CD4-positive, CD25-positive, alpha-beta regulatory T cell (primary cell): ENCODE results near the gene RTP5. TPM values are rescaled to one million over a fixed set of nuclear protein-coding genes. Genes with fewer than 3 reads are reported as not detected.
A peak's percentile ranks its signal among the peaks of the same experiment; 100 is the strongest.

Experiments used
- ATAC-seq, 2 donors: fragments of 150-1000 bp; cut with Tn5 transposase; one replicate each; pipeline ENCODE4 v1.10.0; 2021; ENCODE audit warnings: low read depth in 2 of 2, moderate number of reproducible peaks in 2 of 2, moderate library complexity in 1 of 2
- DNase-seq, 3 donors: peaks; one replicate each; pipeline versions ENCODE4 v3.0.0 to v3.0.0-alpha.2; 2012 to 2022; ENCODE audit warnings: mixed read lengths in 1 of 3
- H3K27ac ChIP-seq: one replicate; pipeline ENCODE4 v1.7.0; 2013; ENCODE audit warnings: mild to moderate bottlenecking, low read length; ENCODE audit not compliant: insufficient read depth, poor library complexity, severe bottlenecking
- H3K27me3 ChIP-seq: one replicate; pipeline ENCODE4 v1.7.0; 2013; ENCODE audit warnings: low read length; ENCODE audit not compliant: control insufficient read depth, insufficient read depth
- H3K36me3 ChIP-seq: one replicate; pipeline ENCODE4 v1.7.0; 2013; ENCODE audit warnings: mild to moderate bottlenecking, low read length, moderate library complexity; ENCODE audit not compliant: control insufficient read depth, insufficient read depth
- H3K4me1 ChIP-seq: 2 replicates; pipeline ENCODE4 v1.7.0; 2013; ENCODE audit warnings: mild to moderate bottlenecking, low read length; ENCODE audit not compliant: insufficient read depth, control insufficient read depth, poor library complexity, severe bottlenecking
- H3K4me3 ChIP-seq: one replicate; pipeline ENCODE4 v1.7.0; 2013; ENCODE audit warnings: low read depth, mild to moderate bottlenecking, low read length, moderate library complexity
- H3K9me3 ChIP-seq, 2 experiments: 1 replicate in 1 of 2; 2 replicates in 1 of 2; pipeline ENCODE4 v1.7.0; 2013; ENCODE audit warnings: low read length in 2 of 2, mild to moderate bottlenecking in 1 of 2, moderate library complexity in 1 of 2; ENCODE audit not compliant: control insufficient read depth in 2 of 2
- H3K27ac Mint-ChIP-seq, 3 donors: one replicate each; pipeline ENCODE4 v1.8.0; 2020 to 2022; ENCODE audit warnings: mild to moderate bottlenecking in 3 of 3, mixed read lengths in 3 of 3, moderate library complexity in 2 of 3
- H3K27me3 Mint-ChIP-seq: one replicate; pipeline ENCODE4 v1.8.0; 2022; ENCODE audit warnings: mild to moderate bottlenecking, mixed read lengths
- H3K36me3 Mint-ChIP-seq: one replicate; pipeline ENCODE4 v1.8.0; 2020; ENCODE audit warnings: mixed read lengths
- H3K4me1 Mint-ChIP-seq, 4 donors: one replicate each; pipeline ENCODE4 v1.8.0; 2020 to 2022; ENCODE audit warnings: mixed read lengths in 4 of 4, mild to moderate bottlenecking in 1 of 4
- H3K4me3 Mint-ChIP-seq, 4 donors: one replicate each; pipeline ENCODE4 v1.8.0; 2020 to 2022; ENCODE audit warnings: mild to moderate bottlenecking in 4 of 4, mixed read lengths in 4 of 4, moderate library complexity in 3 of 4
- H3K9me3 Mint-ChIP-seq, 7 donors: one replicate each; pipeline ENCODE4 v1.8.0; 2020 to 2022; ENCODE audit warnings: mixed read lengths in 7 of 7, mild to moderate bottlenecking in 3 of 7, moderate library complexity in 2 of 7
- polyA plus RNA-seq, 4 donors: library from polyadenylated mRNA; unstranded; fragments of 300-500 nt; fragmentation: Illumina TruSeq; gene quantifications; one replicate each; pipeline ENCODE4 v1.2.3, GENCODE V29; 2021
- total RNA-seq: library from RNA; stranded (reverse); gene quantifications from one replicate; pipeline ENCODE4 v1.2.3, GENCODE V29; 2022

RTP5 gene
- total and polyA plus RNA-seq, 5 donors from 2014 or later: 0.44 TPM; not detected in 4

- ATAC-seq (no peak), DNase-seq (no peak)
- no peaks in the 10 kb centered on the region for H3K36me3 ChIP-seq
- H3K9me3 Mint-ChIP-seq: peaks cover 0 to 2% (median 0%) of the 10 kb centered on the region in 7 donors
- peak overlapping the region; percentile 49 for H3K27ac ChIP-seq
- H3K4me1 Mint-ChIP-seq: peaks cover 3 to 40% (median 21%) of the 10 kb centered on the region in 4 donors
- no peaks in the 10 kb centered on the region for H3K27me3 Mint-ChIP-seq
- peak overlapping the region; percentile 85 to 95 (median 92) for H3K4me3 Mint-ChIP-seq
- peak overlapping the region in 2 of 3 donors; percentile 73 to 85 for H3K27ac Mint-ChIP-seq
- H3K4me1 ChIP-seq: peaks cover 44% of the 10 kb centered on the region
- H3K4me3 ChIP-seq: peak overlapping the region; percentile 59
- H3K9me3 ChIP-seq: no peaks in the 10 kb centered on the region
- no peaks in the 10 kb centered on the region for H3K36me3 Mint-ChIP-seq
- H3K27me3 ChIP-seq: no peaks in the 10 kb centered on the region
Observed at GRCh38 chr2:241857572-241858121, 11.9 kb upstream of the RTP5 start.

DNA sequence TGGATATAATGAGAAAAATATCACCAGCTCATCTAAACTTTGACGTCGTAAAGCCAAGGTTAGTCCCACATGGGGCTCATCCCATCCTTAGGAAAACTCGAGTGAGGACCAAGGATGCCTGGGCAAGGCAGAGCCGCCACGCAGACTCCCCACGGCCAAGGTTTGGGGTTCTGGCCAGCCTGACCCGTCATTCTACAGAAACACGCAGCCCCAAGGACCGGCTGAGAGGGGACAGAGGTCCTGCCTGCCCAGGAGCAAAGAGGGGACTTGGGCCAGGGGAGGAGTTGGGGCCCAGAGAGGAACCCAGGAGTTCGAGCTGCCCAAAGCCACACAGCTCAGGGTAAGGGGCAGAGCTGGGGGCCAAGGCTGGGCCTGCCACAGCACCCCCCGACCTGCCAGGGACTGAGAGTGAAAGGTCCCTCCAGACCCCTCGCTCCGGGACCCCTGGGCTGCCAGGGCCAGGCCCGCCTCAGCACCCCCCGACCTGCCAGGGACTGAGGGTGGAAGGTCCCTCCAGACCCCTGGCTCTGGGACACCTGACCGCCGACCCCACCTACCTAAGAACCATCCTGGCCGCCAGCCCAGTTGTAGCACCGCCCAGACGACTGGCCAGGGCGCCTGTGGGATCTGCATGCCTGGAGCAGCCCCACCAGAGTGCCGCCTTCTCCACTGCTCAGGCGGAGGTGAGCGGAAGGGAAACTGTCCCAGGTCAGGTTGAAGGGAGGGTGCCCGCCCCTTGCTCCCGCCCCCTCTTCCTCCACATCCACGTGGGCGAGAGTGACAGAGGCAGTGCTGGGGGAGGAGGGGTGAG lies 11.1 kb upstream of the RTP5 start, which contains the start of gene PDCD1:
PDCD1 (minus strand) TSS at position 689 of the 811 bp plus-strand sequence; CDS start at position 633, 56 bp downstream.
- Mint-ChIP-seq H3K36me3 (no peaks in the 10 kb centered on the region), H3K27ac (peak within 1 kb of the TSS; percentile 90 to 97 (median 94)), H3K9me3 (peaks cover 0 to 2% (median 0%) of the 10 kb centered on the region in 7 donors), H3K27me3 (no peaks in the 10 kb centered on the region), H3K4me1 (peaks cover 3 to 47% (median 25%) of the 10 kb centered on the region in 4 donors), H3K4me3 (peak within 1 kb of the TSS; percentile 85 to 98 (median 95))
- peak; percentile 65 to 69 for ATAC-seq
- no peaks in the 10 kb centered on the region for H3K27me3 ChIP-seq
- no peaks in the 10 kb centered on the region for H3K9me3 ChIP-seq
- peaks cover 48% of the 10 kb centered on the region for H3K4me1 ChIP-seq
- peak within 1 kb of the TSS; percentile 66 for H3K4me3 ChIP-seq
- H3K27ac ChIP-seq: peak within 1 kb of the TSS; percentile 62
- no peaks in the 10 kb centered on the region for H3K36me3 ChIP-seq
- DNase-seq: peak; percentile 38 to 78 (median 44)

GRCh38 chr2:241859017-241859435 lies 10.5 kb upstream of the RTP5 start:
- Mint-ChIP-seq H3K36me3 (no peaks in the 10 kb centered on the region), H3K9me3 (peaks cover 0 to 2% (median 0%) of the 10 kb centered on the region in 7 donors), H3K27me3 (no peaks in the 10 kb centered on the region), H3K4me3 (peak overlapping the region in 3 of 4 donors; percentile 74 to 90 (median 82)), H3K27ac (no peak overlapping the region), H3K4me1 (peaks cover 5 to 53% (median 28%) of the 10 kb centered on the region in 4 donors)
- Histone ChIP-seq H3K27me3 (no peaks in the 10 kb centered on the region), H3K9me3 (no peaks in the 10 kb centered on the region), H3K36me3 (no peaks in the 10 kb centered on the region), H3K4me3 (no peak overlapping the region), H3K4me1 (peaks cover 55% of the 10 kb centered on the region), H3K27ac (no peak overlapping the region)
- ATAC-seq (no peak), DNase-seq (no peak)

DNA sequence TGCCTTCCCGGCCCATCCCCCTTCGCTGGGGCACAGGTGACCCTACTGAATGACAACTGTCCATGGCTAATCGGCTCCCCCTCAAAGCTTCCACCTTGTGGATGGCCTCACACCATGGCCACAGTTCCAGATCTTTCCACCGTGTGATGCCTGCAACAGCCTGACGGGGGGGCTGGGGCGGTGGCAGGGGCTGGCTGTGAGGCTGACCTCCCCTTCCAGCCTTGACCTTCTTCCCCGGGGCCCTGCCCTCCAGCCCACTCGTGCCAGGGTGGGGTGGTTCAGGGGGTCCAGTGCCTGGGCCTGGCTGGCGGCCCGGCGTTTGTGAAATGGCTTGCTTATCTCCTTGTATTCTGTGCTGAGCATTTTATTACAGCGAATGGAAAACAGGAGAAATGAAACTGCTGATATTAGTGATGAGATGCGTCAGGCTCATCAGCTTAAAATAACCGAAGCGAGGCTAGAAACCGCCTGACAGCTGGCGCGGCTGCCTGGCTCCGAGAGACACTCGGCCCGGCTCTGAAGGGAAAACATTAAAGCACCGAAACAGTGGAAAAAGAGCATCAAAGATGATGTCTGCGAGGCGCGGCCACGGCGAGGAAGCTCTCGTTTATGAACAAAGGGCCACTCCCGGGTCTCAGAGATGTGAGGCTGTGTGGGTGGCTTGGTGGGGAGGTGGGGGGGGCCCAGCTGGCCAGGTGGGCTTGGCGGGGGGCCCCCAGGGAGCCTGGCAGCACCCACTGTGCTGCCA lies 9.9 kb upstream of the RTP5 start:
- peak overlapping the region; percentile 66 for H3K4me3 ChIP-seq
- peak in 2 of 3 donors; percentile 28 to 50 for DNase-seq
- H3K27me3 ChIP-seq: no peaks in the 10 kb centered on the region
- Mint-ChIP-seq H3K27ac (peak overlapping the region; percentile 90 to 97 (median 94)), H3K4me1 (peaks cover 9 to 59% (median 32%) of the 10 kb centered on the region in 4 donors), H3K9me3 (peaks cover 0 to 4% (median 0%) of the 10 kb centered on the region in 7 donors), H3K4me3 (peak overlapping the region; percentile 84 to 98 (median 95)), H3K27me3 (no peaks in the 10 kb centered on the region), H3K36me3 (no peaks in the 10 kb centered on the region)
- H3K9me3 ChIP-seq: no peaks in the 10 kb centered on the region
- peak overlapping the region; percentile 62 for H3K27ac ChIP-seq
- ATAC-seq: peak; percentile 27 to 40
- no peaks in the 10 kb centered on the region for H3K36me3 ChIP-seq
- peaks cover 59% of the 10 kb centered on the region for H3K4me1 ChIP-seq

GRCh38 chr2:241860184-241861078 lies 9.1 kb upstream of the RTP5 start:
- Mint-ChIP-seq H3K36me3 (no peaks in the 10 kb centered on the region), H3K27me3 (no peaks in the 10 kb centered on the region), H3K4me1 (peaks cover 9 to 66% (median 33%) of the 10 kb centered on the region in 4 donors), H3K4me3 (peak overlapping the region in 3 of 4 donors; percentile 84 to 97 (median 93)), H3K9me3 (peaks cover 0 to 4% (median 0%) of the 10 kb centered on the region in 7 donors), H3K27ac (peak overlapping the region in 2 of 3 donors; percentile 90 to 94)
- Histone ChIP-seq H3K4me3 (no peak overlapping the region), H3K27ac (peak overlapping the region; percentile 62), H3K9me3 (no peaks in the 10 kb centered on the region), H3K36me3 (no peaks in the 10 kb centered on the region), H3K27me3 (no peaks in the 10 kb centered on the region), H3K4me1 (peaks cover 59% of the 10 kb centered on the region)
- DNase-seq: no peak
- ATAC-seq: no peak

- ATAC-seq (no peak), DNase-seq (no peak)
- no peaks in the 10 kb centered on the region for H3K36me3 Mint-ChIP-seq
- no peaks in the 10 kb centered on the region for H3K36me3 ChIP-seq
- no peaks in the 10 kb centered on the region for H3K27me3 ChIP-seq
- peaks cover 11 to 72% (median 32%) of the 10 kb centered on the region in 4 donors for H3K4me1 Mint-ChIP-seq
- H3K27ac ChIP-seq: no peak overlapping the region
- peaks cover 59% of the 10 kb centered on the region for H3K4me1 ChIP-seq
- H3K4me3 Mint-ChIP-seq: peak overlapping the region in 3 of 4 donors; percentile 53 to 73 (median 64)
- H3K4me3 ChIP-seq: no peak overlapping the region
- H3K9me3 Mint-ChIP-seq: peaks cover 0 to 4% (median 0%) of the 10 kb centered on the region in 7 donors
- no peaks in the 10 kb centered on the region for H3K27me3 Mint-ChIP-seq
- peak overlapping the region in 2 of 3 donors; percentile 94 to 96 for H3K27ac Mint-ChIP-seq
- H3K9me3 ChIP-seq: no peaks in the 10 kb centered on the region
Observed at GRCh38 chr2:241861264-241861663, 8.3 kb upstream of the RTP5 start.
